ENCODE results near the gene PKP4. TPM values are rescaled to one million over a fixed set of nuclear protein-coding genes. Genes with fewer than 3 reads are reported as not detected.
"Not testable (repeated sequence)": the region's sequence is repeated elsewhere in the genome, so short reads cannot be mapped to it uniquely, and the experiment has no call there.

The PKP4 gene
- polyA plus RNA-seq, 1 donor from 2014 or later = 24.2 TPM

GRCh38 chr2:158695305-158695704, 238.6 kb downstream of the PKP4 start:
- H3K9me3 ChIP-seq (ENCODE audit: low read length) = no peaks in the 10 kb centered on the region
- TF ChIP-seq SMC3 (conservative IDR thresholded peaks at IDR 0.05; ENCODE audit: poor library complexity) = no peak
- no peak for TF ChIP-seq EZH2 (IDR thresholded peaks at IDR 0.05; ENCODE audit: borderline replicate concordance, insufficient read depth, low read length, poor library complexity, severe bottlenecking)
- no peak for TF ChIP-seq MXI1 (conservative IDR thresholded peaks at IDR 0.05; ENCODE audit: poor library complexity, severe bottlenecking)
- TF ChIP-seq RAD21 (conservative IDR thresholded peaks at IDR 0.05) = no peak
- TF ChIP-seq REST (IDR thresholded peaks at IDR 0.05; ENCODE audit: borderline replicate concordance) = no peak
- H3K79me2 ChIP-seq (replicated peaks; ENCODE audit: insufficient read depth, low read length) = no peaks in the 10 kb centered on the region
- H3K27ac ChIP-seq (ENCODE audit: low read length) = no peak overlapping the region
- no peak overlapping the region for H3K4me2 ChIP-seq (ENCODE audit: low read length)
- no peaks in the 10 kb centered on the region for H3F3A ChIP-seq (ENCODE audit: insufficient read depth, low read length, poor library complexity, severe bottlenecking)
- no peaks in the 10 kb centered on the region for H3K27me3 ChIP-seq (ENCODE audit: insufficient read depth, low read depth, low read length)
- H4K20me1 ChIP-seq (ENCODE audit: insufficient read depth) = no peaks in the 10 kb centered on the region
- no peaks in the 10 kb centered on the region for H3K36me3 ChIP-seq (ENCODE audit: insufficient read depth, low read length)
- no peak overlapping the region for H2AFZ ChIP-seq (ENCODE audit: low read depth, low read length)
- H3K4me3 ChIP-seq (ENCODE audit: low read length) = no peak overlapping the region
- H3K9me2 ChIP-seq (ENCODE audit: insufficient read depth, low read length) = no peaks in the 10 kb centered on the region
- no peak overlapping the region for H3K9ac ChIP-seq (ENCODE audit: low read length)

- not testable (repeated sequence) for H3K4me2 ChIP-seq (ENCODE audit: low read length); H3F3A ChIP-seq (ENCODE audit: insufficient read depth, low read length, poor library complexity, severe bottlenecking)
Observed at GRCh38 chr2:158695744-158696143, 239.0 kb downstream of the PKP4 start.

GRCh38 chr2:158699323-158699722, 242.6 kb downstream of the PKP4 start:
- Histone ChIP-seq H4K20me1 (ENCODE audit: insufficient read depth) (no peaks in the 10 kb centered on the region), H3K79me2 (replicated peaks; ENCODE audit: insufficient read depth, low read length) (no peaks in the 10 kb centered on the region), H3K4me3 (ENCODE audit: low read length) (no peak overlapping the region), H3K9me2 (ENCODE audit: insufficient read depth, low read length) (no peaks in the 10 kb centered on the region), H3F3A (ENCODE audit: insufficient read depth, low read length, poor library complexity, severe bottlenecking) (no peaks in the 10 kb centered on the region), H2AFZ (ENCODE audit: low read depth, low read length) (no peak overlapping the region), H3K36me3 (ENCODE audit: insufficient read depth, low read length) (no peaks in the 10 kb centered on the region), H3K9me3 (ENCODE audit: low read length) (no peaks in the 10 kb centered on the region), H3K27me3 (ENCODE audit: insufficient read depth, low read depth, low read length) (no peaks in the 10 kb centered on the region), H3K27ac (ENCODE audit: low read length) (no peak overlapping the region), H3K4me2 (ENCODE audit: low read length) (no peak overlapping the region), H3K9ac (ENCODE audit: low read length) (no peak overlapping the region)
- no peak for TF ChIP-seq POLR2AphosphoS5 (IDR thresholded peaks at IDR 0.05)
- TF ChIP-seq EP300 (conservative IDR thresholded peaks at IDR 0.05; ENCODE audit: poor library complexity, severe bottlenecking) = no peak
- no peak for TF ChIP-seq TAF1 (IDR thresholded peaks at IDR 0.05; ENCODE audit: low read depth)
- TF ChIP-seq EZH2 (IDR thresholded peaks at IDR 0.05; ENCODE audit: borderline replicate concordance, insufficient read depth, low read length, poor library complexity, severe bottlenecking) = no peak
- no peak for TF ChIP-seq REST (IDR thresholded peaks at IDR 0.05; ENCODE audit: borderline replicate concordance)
- TF ChIP-seq MXI1 (conservative IDR thresholded peaks at IDR 0.05; ENCODE audit: poor library complexity, severe bottlenecking) = no peak

More at GRCh38 chr2:158695744-158696143, 239.0 kb downstream of the PKP4 start:
- H3K4me3 ChIP-seq (ENCODE audit: low read length); H3K9me2 ChIP-seq (ENCODE audit: insufficient read depth, low read length); H4K20me1 ChIP-seq (ENCODE audit: insufficient read depth); H3K9ac ChIP-seq (ENCODE audit: low read length); H3K9me3 ChIP-seq (ENCODE audit: low read length); H3K36me3 ChIP-seq (ENCODE audit: insufficient read depth, low read length); H3K79me2 ChIP-seq (replicated peaks; ENCODE audit: insufficient read depth, low read length); H3K27me3 ChIP-seq (ENCODE audit: insufficient read depth, low read depth, low read length); H3K27ac ChIP-seq (ENCODE audit: low read length); H2AFZ ChIP-seq (ENCODE audit: low read depth, low read length): not testable (repeated sequence)
